ENCODE data around the gene OR51D1. TPM values are rescaled to one million over a fixed set of nuclear protein-coding genes. Genes with fewer than 3 reads are reported as not detected.

Gene OR51D1
- total and polyA plus RNA-seq, 10 donors: not detected

GRCh38 chr11:4658629-4659445, 21.6 kb downstream of the OR51D1 start:
- no peak overlapping the region for H3K27ac ChIP-seq
- intact Hi-C loops (cut with DNase I; ENCODE audit: low total_unique reads): no loop called here
- H3K9me3 ChIP-seq: no peaks in the 10 kb centered on the region
- H3K4me3 ChIP-seq: no peak overlapping the region
- H3K36me3 ChIP-seq: no peaks in the 10 kb centered on the region
- whole genome bisulfite sequencing, 5 donors: 50 to 64% (median 57%) methylated on average over 5 of the region's 5 CpGs
- peaks cover 0 to 13% (median 0%) of the 10 kb centered on the region in 7 donors for H3K27me3 ChIP-seq (replicated peaks in 1 of 7)
- no peaks in the 10 kb centered on the region for H3K4me1 ChIP-seq
- DNase-seq: no peak
- no peak for TF ChIP-seq CTCF (IDR thresholded peaks at IDR 0.05 in 8 of 11, conservative IDR thresholded peaks at IDR 0.05 in 3 of 11)
- no peak for TF ChIP-seq POLR2AphosphoS5 (IDR thresholded peaks at IDR 0.05)
- TF ChIP-seq POLR2A (IDR thresholded peaks at IDR 0.05): no peak

GRCh38 chr11:4662876-4663275, 25.6 kb downstream of the OR51D1 start:
- Histone ChIP-seq H3K4me3 (no peak overlapping the region), H3K27me3 (replicated peaks in 1 of 7) (peaks cover 0 to 13% (median 0%) of the 10 kb centered on the region in 7 donors), H3K9me3 (no peaks in the 10 kb centered on the region), H3K27ac (no peak overlapping the region), H3K36me3 (no peaks in the 10 kb centered on the region), H3K4me1 (no peaks in the 10 kb centered on the region)
- WGBS, 5 donors: 86 to 94% (median 90%) methylated on average over 6 of the region's 6 CpGs
- intact Hi-C loops (cut with DNase I; ENCODE audit: low total_unique reads): no loop called here
- no peak for DNase-seq
- TF ChIP-seq POLR2A (IDR thresholded peaks at IDR 0.05) (no peak), CTCF (IDR thresholded peaks at IDR 0.05 in 8 of 11, conservative IDR thresholded peaks at IDR 0.05 in 3 of 11) (no peak), POLR2AphosphoS5 (IDR thresholded peaks at IDR 0.05) (no peak)

- WGBS, 5 donors: 86 to 91% (median 87%) methylated on average over 3 of the region's 3 CpGs
Measured at GRCh38 chr11:4664183-4664582, 26.9 kb downstream of the OR51D1 start.

More at GRCh38 chr11:4664183-4664582, 26.9 kb downstream of the OR51D1 start:
- H3K4me1 ChIP-seq: no peaks in the 10 kb centered on the region
- H3K9me3 ChIP-seq: no peaks in the 10 kb centered on the region
- no peak overlapping the region for H3K27ac ChIP-seq
- intact Hi-C loops (cut with DNase I; ENCODE audit: low total_unique reads): no loop called here
- H3K4me3 ChIP-seq: no peak overlapping the region
- no peak for DNase-seq
- H3K36me3 ChIP-seq: no peaks in the 10 kb centered on the region
- TF ChIP-seq POLR2AphosphoS5 (IDR thresholded peaks at IDR 0.05) (no peak), CTCF (IDR thresholded peaks at IDR 0.05 in 8 of 11, conservative IDR thresholded peaks at IDR 0.05 in 3 of 11) (no peak), POLR2A (IDR thresholded peaks at IDR 0.05) (no peak)
- H3K27me3 ChIP-seq (replicated peaks in 1 of 7): peaks cover 0 to 10% (median 0%) of the 10 kb centered on the region in 7 donors
